HEK293 (cell line): Measurements from ENCODE around the gene ROBO1.

Experiments used
- CTCF ChIA-PET: fragments of 350-600 bp; formaldehyde crosslinking; extraction: SDS; loops from one replicate; lab custom pipeline; 2021; ENCODE audit warnings: antibody characterized with exemption; lab: Yijun Ruan, JAX
- POLR2A ChIA-PET: fragments of 300-600 bp; formaldehyde crosslinking; extraction: SDS; loops from one replicate; lab custom pipeline; 2020; ENCODE audit warnings: antibody characterized with exemption, inconsistent platforms; lab: Yijun Ruan, JAX
- H3K27ac ChIP-seq: fragments of 200-500 bp; sonication (Bioruptor generic); 2 replicates; pipeline ENCODE4 v1.5.1; 2014; ENCODE audit warnings: low read depth, low read length, control low read depth, inconsistent platforms; ENCODE audit errors: extremely low read depth
- H3K36me3 ChIP-seq, 2 experiments: fragments of 200-500 bp in 1 of 2; sonication (Bioruptor generic) in 1 of 2; 1 replicate in 1 of 2; 2 replicates in 1 of 2; pipeline ENCODE4 v1.5.1; 2014 to 2017; ENCODE audit warnings: inconsistent platforms in 2 of 2, low read length in 2 of 2; ENCODE audit not compliant: control insufficient read depth in 2 of 2, insufficient read depth in 1 of 2
- H3K4me1 ChIP-seq: fragments of 200-500 bp; sonication (Bioruptor generic); 2 replicates; pipeline ENCODE4 v1.5.1; 2014; ENCODE audit warnings: mild to moderate bottlenecking, low read length, inconsistent platforms; ENCODE audit not compliant: control insufficient read depth, insufficient read depth
- H3K4me3 ChIP-seq: 2 replicates; pipeline ENCODE4 v1.5.1; 2011; ENCODE audit warnings: low read depth, mild to moderate bottlenecking, control low read depth, low read length, moderate library complexity
- H3K9me3 ChIP-seq: fragments of 200-500 bp; sonication (Bioruptor generic); 2 replicates; pipeline ENCODE4 v1.5.1; 2014; ENCODE audit warnings: low read depth, low read length, inconsistent platforms; ENCODE audit not compliant: control insufficient read depth, insufficient read depth
- EGR2 ChIP-seq: fragments of 450-650 bp; formaldehyde crosslinking; IDR thresholded peaks from 2 replicates; pipeline ENCODE4 v1.5.1; 2016; ENCODE audit warnings: low read depth, missing biosample characterization, missing genetic modification characterization
- KLF1 ChIP-seq: fragments of 450-650 bp; formaldehyde crosslinking; IDR thresholded peaks from 2 replicates; pipeline ENCODE4 v1.5.1; 2016; ENCODE audit warnings: missing biosample characterization, missing genetic modification characterization
- TRIM28 ChIP-seq: IDR thresholded peaks from 2 replicates; pipeline ENCODE4 v1.6.1; 2011; ENCODE audit warnings: low read length, control low read depth, borderline replicate concordance
- YY1 ChIP-seq: fragments of 450-650 bp; formaldehyde crosslinking; IDR thresholded peaks from 2 replicates; pipeline ENCODE4 v1.5.1; 2018; ENCODE audit warnings: missing biosample characterization, missing genetic modification characterization
- ZBTB20 ChIP-seq: fragments of 450-650 bp; formaldehyde crosslinking; IDR thresholded peaks from 2 replicates; pipeline ENCODE4 v1.5.1; 2016; ENCODE audit warnings: missing biosample characterization, missing genetic modification characterization
- ZBTB6 ChIP-seq: fragments of 450-650 bp; formaldehyde crosslinking; IDR thresholded peaks from 2 replicates; pipeline ENCODE4 v1.5.1; 2017; ENCODE audit warnings: missing biosample characterization, missing genetic modification characterization
- ZNF148 ChIP-seq: fragments of 450-650 bp; formaldehyde crosslinking; IDR thresholded peaks from 2 replicates; pipeline ENCODE4 v1.5.0; 2017; ENCODE audit warnings: missing biosample characterization, missing genetic modification characterization, borderline replicate concordance
- ZNF155 ChIP-seq: fragments of 450-650 bp; formaldehyde crosslinking; IDR thresholded peaks from 2 replicates; pipeline ENCODE4 v1.5.1; 2016; ENCODE audit warnings: missing biosample characterization, missing genetic modification characterization
- ZNF175 ChIP-seq: fragments of 450-650 bp; formaldehyde crosslinking; IDR thresholded peaks from 2 replicates; pipeline ENCODE4 v1.5.1; 2016; ENCODE audit warnings: missing biosample characterization, missing genetic modification characterization
- ZNF404 ChIP-seq: fragments of 450-650 bp; formaldehyde crosslinking; IDR thresholded peaks from 2 replicates; pipeline ENCODE4 v1.5.1; 2017; ENCODE audit warnings: missing biosample characterization, missing genetic modification characterization
- ZNF426 ChIP-seq: fragments of 450-650 bp; formaldehyde crosslinking; IDR thresholded peaks from 2 replicates; pipeline ENCODE4 v1.5.1; 2017; ENCODE audit warnings: missing biosample characterization, missing genetic modification characterization, mild to moderate bottlenecking, inconsistent platforms, moderate library complexity
- ZNF488 ChIP-seq: fragments of 450-650 bp; formaldehyde crosslinking; IDR thresholded peaks from 2 replicates; pipeline ENCODE4 v1.5.1; 2016; ENCODE audit warnings: missing biosample characterization, missing genetic modification characterization
- ZNF510 ChIP-seq: fragments of 450-650 bp; formaldehyde crosslinking; IDR thresholded peaks from 2 replicates; pipeline ENCODE4 v1.5.1; 2018; ENCODE audit warnings: mild to moderate bottlenecking, missing genetic modification characterization, missing biosample characterization; ENCODE audit not compliant: insufficient replicate concordance
- ZNF529 ChIP-seq: fragments of 450-650 bp; formaldehyde crosslinking; IDR thresholded peaks from 2 replicates; pipeline ENCODE4 v1.5.1; 2017; ENCODE audit warnings: missing genetic modification characterization, missing biosample characterization; ENCODE audit not compliant: insufficient replicate concordance
- ZNF558 ChIP-seq: fragments of 450-650 bp; formaldehyde crosslinking; IDR thresholded peaks from 2 replicates; pipeline ENCODE4 v1.5.1; 2016; ENCODE audit warnings: missing biosample characterization, missing genetic modification characterization
- ZNF560 ChIP-seq: fragments of 450-650 bp; formaldehyde crosslinking; IDR thresholded peaks from 2 replicates; pipeline ENCODE4 v1.5.1; 2017; ENCODE audit warnings: missing biosample characterization, missing genetic modification characterization, borderline replicate concordance
- ZNF585B ChIP-seq: fragments of 450-650 bp; formaldehyde crosslinking; IDR thresholded peaks from 2 replicates; pipeline ENCODE4 v1.5.1; 2016; ENCODE audit warnings: missing biosample characterization, missing genetic modification characterization
- ZNF701 ChIP-seq: fragments of 450-650 bp; formaldehyde crosslinking; IDR thresholded peaks from 2 replicates; pipeline ENCODE4 v1.5.1; 2016; ENCODE audit warnings: missing biosample characterization, missing genetic modification characterization
- ZXDB ChIP-seq: fragments of 450-650 bp; formaldehyde crosslinking; IDR thresholded peaks from 2 replicates; pipeline ENCODE4 v1.5.1; 2016; ENCODE audit warnings: missing biosample characterization, missing genetic modification characterization
- TF ChIP-seq, protein P1 (sequence below): fragments of 450-650 bp; formaldehyde crosslinking; IDR thresholded peaks from 2 replicates; pipeline ENCODE4 v1.5.1; 2016; ENCODE audit warnings: missing biosample characterization, missing genetic modification characterization

Gene ROBO1

GRCh38 chr3:78940626-78941025 lies 827.2 kb downstream of the ROBO1 start (continued):
- no peak for TF ChIP-seq ZNF175
- TF ChIP-seq ZNF155 (tag by site-specific recombination): no peak

- H3K9me3 ChIP-seq: no peaks in the 10 kb centered on the region
- POLR2A ChIA-PET: interaction anchor here (0.6 kb wide), 1 partner anchor 152 kb away, joined by 3 read pairs; no protein-coding TSS in a partner anchor
- 0 out of 2 replicates have a peak overlapping the region, but pooled peaks have one; percentile 17 for H3K27ac ChIP-seq
- TF ChIP-seq YY1 (tag by site-specific recombination): no peak
- TF ChIP-seq ZBTB6 (tag by site-specific recombination): no peak
- no peak for TF ChIP-seq EGR2 (tag by site-specific recombination)
- TF ChIP-seq, protein P1, sequence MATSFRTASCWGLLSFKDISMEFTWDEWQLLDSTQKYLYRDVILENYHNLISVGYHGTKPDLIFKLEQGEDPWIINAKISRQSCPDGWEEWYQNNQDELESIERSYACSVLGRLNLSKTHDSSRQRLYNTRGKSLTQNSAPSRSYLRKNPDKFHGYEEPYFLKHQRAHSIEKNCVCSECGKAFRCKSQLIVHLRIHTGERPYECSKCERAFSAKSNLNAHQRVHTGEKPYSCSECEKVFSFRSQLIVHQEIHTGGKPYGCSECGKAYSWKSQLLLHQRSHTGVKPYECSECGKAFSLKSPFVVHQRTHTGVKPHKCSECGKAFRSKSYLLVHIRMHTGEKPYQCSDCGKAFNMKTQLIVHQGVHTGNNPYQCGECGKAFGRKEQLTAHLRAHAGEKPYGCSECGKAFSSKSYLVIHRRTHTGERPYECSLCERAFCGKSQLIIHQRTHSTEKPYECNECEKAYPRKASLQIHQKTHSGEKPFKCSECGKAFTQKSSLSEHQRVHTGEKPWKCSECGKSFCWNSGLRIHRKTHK (tag by site-specific recombination): no peak
- TF ChIP-seq ZNF529 (tag by site-specific recombination): no peak
- TF ChIP-seq ZBTB20: no peak
- TF ChIP-seq ZNF558 (tag by site-specific recombination): no peak
- no peak for TF ChIP-seq ZXDB (tag by site-specific recombination)
- no peak for TF ChIP-seq ZNF148
- TF ChIP-seq TRIM28: no peak
- TF ChIP-seq ZNF510 (tag by site-specific recombination): no peak
- no peak for TF ChIP-seq ZNF488 (tag by site-specific recombination)
- no peak for TF ChIP-seq ZNF585B (tag by site-specific recombination)
- TF ChIP-seq ZNF404 (tag by site-specific recombination): no peak
- no peak for TF ChIP-seq ZNF560 (tag by site-specific recombination)
- no peak for TF ChIP-seq ZNF426 (tag by site-specific recombination)
- no peak for TF ChIP-seq KLF1 (tag by site-specific recombination)
- TF ChIP-seq ZNF701 (tag by site-specific recombination): no peak
- TF ChIP-seq, all 188 proteins: peak for 0
- Histone ChIP-seq H3K4me3 (no peak overlapping the region), H3K36me3 (peaks cover 0 to 9% of the 10 kb centered on the region in 2 experiments; a peak in 1 of 3 replicates), H3K4me1 (peaks cover 9% of the 10 kb centered on the region)
- CTCF ChIA-PET: no interaction called here
Observed at GRCh38 chr3:78940128-78940527, 827.7 kb downstream of the ROBO1 start.
